Mesenchymal stem cell (in vitro differentiated cells and primary cell): ENCODE results near the gene MRM3.

Source experiments
- DNase-seq: peaks from one replicate; pipeline ENCODE4 v3.0.0-alpha.2; 2013
- H2AFZ ChIP-seq: one replicate; pipeline ENCODE4 v1.6.1; 2013; ENCODE audit warnings: low read depth, mild to moderate bottlenecking, control low read depth, inconsistent platforms, low read length, moderate library complexity
- H2AK5ac ChIP-seq: 2 replicates; pipeline ENCODE4 v1.6.1; 2013; ENCODE audit warnings: low read length, moderate library complexity, mild to moderate bottlenecking, inconsistent platforms; ENCODE audit not compliant: severe bottlenecking
- H2BK120ac ChIP-seq: one replicate; pipeline ENCODE4 v1.6.1; 2013; ENCODE audit warnings: low read depth, mild to moderate bottlenecking, inconsistent platforms, low read length, moderate library complexity
- H2BK12ac ChIP-seq, 2 experiments: one replicate each; pipeline ENCODE4 v1.6.1; 2013; ENCODE audit warnings: inconsistent platforms in 2 of 2, low read length in 2 of 2, mild to moderate bottlenecking in 2 of 2, moderate library complexity in 2 of 2, control low read depth in 1 of 2
- H2BK15ac ChIP-seq: one replicate; pipeline ENCODE4 v1.6.1; 2013; ENCODE audit warnings: mild to moderate bottlenecking, low read depth, inconsistent platforms; ENCODE audit not compliant: poor library complexity, severe bottlenecking
- H2BK5ac ChIP-seq: 2 replicates; pipeline ENCODE4 v1.6.1; 2013; ENCODE audit warnings: low read depth, mild to moderate bottlenecking, low read length, control low read depth, inconsistent platforms; ENCODE audit not compliant: poor library complexity, severe bottlenecking
- H3K14ac ChIP-seq, 2 experiments: one replicate each; pipeline ENCODE4 v1.6.1; 2013; ENCODE audit warnings: inconsistent platforms in 2 of 2, low read length in 2 of 2, control low read depth in 1 of 2, mild to moderate bottlenecking in 1 of 2, moderate library complexity in 1 of 2
- H3K18ac ChIP-seq, 2 experiments: one replicate each; pipeline ENCODE4 v1.6.1; 2013; ENCODE audit warnings: inconsistent platforms in 2 of 2, low read length in 2 of 2, control low read depth in 1 of 2, low read depth in 1 of 2, mild to moderate bottlenecking in 1 of 2
- H3K23ac ChIP-seq, 2 experiments: one replicate each; pipeline ENCODE4 v1.6.1; 2013; ENCODE audit warnings: inconsistent platforms in 2 of 2, low read length in 2 of 2, mild to moderate bottlenecking in 2 of 2, moderate library complexity in 2 of 2, control low read depth in 1 of 2
- H3K27ac ChIP-seq: 2 replicates; pipeline ENCODE4 v1.5.1; 2013; ENCODE audit warnings: mild to moderate bottlenecking, moderate library complexity, low read length, control low read depth, inconsistent platforms; ENCODE audit not compliant: poor library complexity, severe bottlenecking
- H3K27me3 ChIP-seq, 2 experiments: 2 replicates each; pipeline versions ENCODE4 v1.6.1 to v1.7.0; 2013; ENCODE audit warnings: low read length in 2 of 2, mild to moderate bottlenecking in 2 of 2, moderate library complexity in 2 of 2, control low read depth in 1 of 2, inconsistent platforms in 1 of 2; ENCODE audit not compliant: control insufficient read depth in 1 of 2, insufficient read depth in 1 of 2
- H3K36me3 ChIP-seq, 2 experiments: 2 replicates each; pipeline versions ENCODE4 v1.6.1 to v1.7.0; 2013; ENCODE audit warnings: low read length in 2 of 2, control low read depth in 1 of 2, inconsistent platforms in 1 of 2, low read depth in 1 of 2, mild to moderate bottlenecking in 1 of 2; ENCODE audit not compliant: insufficient read depth in 2 of 2, control insufficient read depth in 1 of 2
- H3K4ac ChIP-seq, 2 experiments: one replicate each; pipeline ENCODE4 v1.6.1; 2013; ENCODE audit warnings: inconsistent platforms in 2 of 2, low read length in 2 of 2, mild to moderate bottlenecking in 2 of 2, moderate library complexity in 2 of 2, control low read depth in 1 of 2, low read depth in 1 of 2
- H3K4me1 ChIP-seq: 2 replicates; pipeline ENCODE4 v1.6.1; 2013; ENCODE audit warnings: low read depth, low read length, control low read depth; ENCODE audit not compliant: control insufficient read depth, insufficient read depth
- H3K4me2 ChIP-seq: 2 replicates; pipeline ENCODE4 v1.6.1; 2013; ENCODE audit warnings: low read length, mild to moderate bottlenecking, inconsistent platforms; ENCODE audit not compliant: poor library complexity, severe bottlenecking
- H3K4me3 ChIP-seq, 2 experiments: 2 replicates each; pipeline versions ENCODE4 v1.5.1 to v1.7.0; 2013; ENCODE audit warnings: low read length in 2 of 2, mild to moderate bottlenecking in 2 of 2, control low read depth in 1 of 2, low read depth in 1 of 2; ENCODE audit not compliant: insufficient read depth in 1 of 2
- H3K79me1 ChIP-seq: replicated peaks from 2 replicates; pipeline ENCODE4 v1.6.1; 2013; ENCODE audit warnings: mild to moderate bottlenecking, control low read depth, low read length, inconsistent platforms; ENCODE audit not compliant: poor library complexity, severe bottlenecking
- H3K9ac ChIP-seq: 2 replicates; pipeline ENCODE4 v1.7.0; 2013; ENCODE audit warnings: mild to moderate bottlenecking, low read length, moderate library complexity
- H3K9me3 ChIP-seq: 2 replicates; pipeline ENCODE4 v1.7.0; 2013; ENCODE audit warnings: mild to moderate bottlenecking, low read length; ENCODE audit not compliant: control insufficient read depth
- H4K8ac ChIP-seq: one replicate; pipeline ENCODE4 v1.6.1; 2013; ENCODE audit warnings: inconsistent platforms, mild to moderate bottlenecking, low read length, moderate library complexity
- H4K91ac ChIP-seq: one replicate; pipeline ENCODE4 v1.6.1; 2013; ENCODE audit warnings: mild to moderate bottlenecking, low read length, inconsistent platforms
- WGBS: methylation state at CpG from one replicate; pipeline ENCODE4 v1.1.7; 2013; ENCODE audit warnings: mixed read lengths; 5-methylcytosine and 5-hydroxymethylcytosine counted together

The MRM3 gene

GRCh38 chr17:737561-738113, 44.5 kb upstream of the MRM3 start:
- Histone ChIP-seq H4K91ac (no peak overlapping the region), H2BK120ac (no peak overlapping the region), H2AFZ (no peak overlapping the region), H3K23ac (no peak overlapping the region), H4K8ac (no peak overlapping the region), H3K4me2 (no peak overlapping the region), H2AK5ac (no peak overlapping the region), H3K79me1 (peaks cover 18% of the 10 kb centered on the region), H3K4me3 (no peak overlapping the region), H3K14ac (no peak overlapping the region), H3K9ac (no peak overlapping the region), H3K4ac (no peak overlapping the region), H3K4me1 (peaks cover 8% of the 10 kb centered on the region), H3K9me3 (no peaks in the 10 kb centered on the region), H2BK12ac (no peak overlapping the region), H3K27ac (no peak overlapping the region), H2BK5ac (no peak overlapping the region), H3K27me3 (no peaks in the 10 kb centered on the region), H3K36me3 (peaks cover 32 to 68% of the 10 kb centered on the region in 2 experiments), H2BK15ac (no peak overlapping the region), H3K18ac (no peak overlapping the region)
- DNase-seq = no peak
- 93% methylated on average over 13 of the region's 13 CpGs for WGBS

GRCh38 chr17:740240-741017, 41.7 kb upstream of the MRM3 start:
- Histone ChIP-seq H3K4ac (no peak overlapping the region), H2AFZ (no peak overlapping the region), H3K79me1 (peaks cover 34% of the 10 kb centered on the region), H3K14ac (no peak overlapping the region), H2BK5ac (no peak overlapping the region), H3K18ac (no peak overlapping the region), H3K9me3 (no peaks in the 10 kb centered on the region), H3K27me3 (no peaks in the 10 kb centered on the region), H3K27ac (no peak overlapping the region), H3K4me3 (no peak overlapping the region), H3K4me2 (no peak overlapping the region), H3K23ac (no peak overlapping the region), H4K8ac (no peak overlapping the region), H3K9ac (no peak overlapping the region), H4K91ac (no peak overlapping the region), H2BK15ac (no peak overlapping the region), H2AK5ac (no peak overlapping the region), H3K36me3 (peaks cover 49 to 84% of the 10 kb centered on the region in 2 experiments), H2BK12ac (no peak overlapping the region), H3K4me1 (peaks cover 1% of the 10 kb centered on the region), H2BK120ac (no peak overlapping the region)
- DNase-seq = no peak
- WGBS = 97% methylated on average over 18 of the region's 18 CpGs

- Histone ChIP-seq H3K23ac (no peak overlapping the region), H3K18ac (no peak overlapping the region), H3K14ac (no peak overlapping the region), H4K8ac (no peak overlapping the region), H4K91ac (no peak overlapping the region), H3K4me2 (no peak overlapping the region), H2BK12ac (no peak overlapping the region), H3K4me1 (peaks cover 1% of the 10 kb centered on the region), H3K79me1 (peaks cover 48% of the 10 kb centered on the region), H3K36me3 (peaks cover 68 to 93% of the 10 kb centered on the region in 2 experiments), H3K9ac (no peak overlapping the region), H3K9me3 (no peaks in the 10 kb centered on the region), H2AFZ (no peak overlapping the region), H2BK15ac (no peak overlapping the region), H3K4me3 (no peak overlapping the region), H3K27ac (no peak overlapping the region), H3K27me3 (no peaks in the 10 kb centered on the region), H2BK5ac (no peak overlapping the region), H2AK5ac (no peak overlapping the region), H3K4ac (no peak overlapping the region), H2BK120ac (no peak overlapping the region)
- WGBS = 93% methylated on average over 11 of the region's 11 CpGs
- no peak for DNase-seq
These were observed 39.9 kb upstream of the MRM3 start for GRCh38 chr17:742147-742793.

GRCh38 chr17:743139-743538, 39.0 kb upstream of the MRM3 start:
- Histone ChIP-seq H3K4me1 (no peaks in the 10 kb centered on the region), H3K4me3 (no peak overlapping the region), H3K18ac (no peak overlapping the region), H3K23ac (no peak overlapping the region), H3K9me3 (no peaks in the 10 kb centered on the region), H3K14ac (no peak overlapping the region), H2AK5ac (no peak overlapping the region), H2BK12ac (no peak overlapping the region), H3K36me3 (peaks cover 72 to 94% of the 10 kb centered on the region in 2 experiments), H3K27ac (no peak overlapping the region), H2AFZ (no peak overlapping the region), H2BK15ac (no peak overlapping the region), H4K8ac (no peak overlapping the region), H3K4me2 (no peak overlapping the region), H3K9ac (no peak overlapping the region), H3K27me3 (no peaks in the 10 kb centered on the region), H3K4ac (no peak overlapping the region), H2BK5ac (no peak overlapping the region), H3K79me1 (peaks cover 54% of the 10 kb centered on the region), H4K91ac (no peak overlapping the region), H2BK120ac (no peak overlapping the region)
- WGBS = 97% methylated on average over 3 of the region's 4 CpGs
- DNase-seq = no peak
